ENCODE measurements around the gene TYW3.

TYW3 gene

GRCh38 chr1:74791491-74791890 lies 58.5 kb downstream of the TYW3 start:
- DNase-seq (ENCODE audit: low read depth) = no peak

GRCh38 chr1:74799119-74799657 lies 66.2 kb downstream of the TYW3 start:
- no peak for DNase-seq (ENCODE audit: low read depth)

GRCh38 chr1:74811436-74812179 lies 78.7 kb downstream of the TYW3 start:
- DNase-seq (ENCODE audit: low read depth) = no peak

GRCh38 chr1:74812180-74812541 lies 79.2 kb downstream of the TYW3 start:
- no peak for DNase-seq (ENCODE audit: low read depth)

Data from ELR (cell line).